H9 (cell line): Measurements from ENCODE around the gene NECTIN1. TPM values are rescaled to one million over a fixed set of nuclear protein-coding genes. Genes with fewer than 3 reads are reported as not detected.

Source experiments
- DNase-seq: peaks from one replicate; pipeline ENCODE4 v3.0.0-alpha.2; 2017
- H2AFZ ChIP-seq: one replicate; pipeline ENCODE4 v1.6.1; 2013; ENCODE audit warnings: mild to moderate bottlenecking, low read length, control low read depth, moderate library complexity
- H2AK5ac ChIP-seq: 2 replicates; pipeline ENCODE4 v1.6.1; 2013; ENCODE audit warnings: low read length, control low read depth, mixed read lengths; ENCODE audit not compliant: insufficient read length
- H2BK120ac ChIP-seq: one replicate; pipeline ENCODE4 v1.6.1; 2013; ENCODE audit warnings: low read depth, mild to moderate bottlenecking, low read length, control low read depth, inconsistent platforms; ENCODE audit not compliant: poor library complexity, severe bottlenecking
- H2BK12ac ChIP-seq: 2 replicates; pipeline ENCODE4 v1.6.1; 2013; ENCODE audit warnings: low read length, control low read depth, mixed read lengths, low read depth; ENCODE audit not compliant: insufficient read length
- H2BK15ac ChIP-seq: 2 replicates; pipeline ENCODE4 v1.6.1; 2013; ENCODE audit warnings: low read depth, low read length, control low read depth
- H2BK20ac ChIP-seq: one replicate; pipeline ENCODE4 v1.6.1; 2013; ENCODE audit warnings: low read depth, mild to moderate bottlenecking, low read length, control low read depth, inconsistent platforms; ENCODE audit not compliant: poor library complexity, severe bottlenecking
- H2BK5ac ChIP-seq: 2 replicates; pipeline ENCODE4 v1.6.1; 2013; ENCODE audit warnings: low read length, control low read depth, mixed read lengths; ENCODE audit not compliant: insufficient read length
- H3K14ac ChIP-seq: 2 replicates; pipeline ENCODE4 v1.6.1; 2013; ENCODE audit warnings: low read length, control low read depth; ENCODE audit not compliant: insufficient read depth
- H3K18ac ChIP-seq: 2 replicates; pipeline ENCODE4 v1.6.1; 2013; ENCODE audit warnings: low read depth, mild to moderate bottlenecking, mixed read lengths, low read length, control low read depth; ENCODE audit not compliant: insufficient read length
- H3K23ac ChIP-seq: 2 replicates; pipeline ENCODE4 v1.6.1; 2013; ENCODE audit warnings: low read length, control low read depth, mixed read lengths, low read depth; ENCODE audit not compliant: insufficient read length
- H3K23me2 ChIP-seq: 2 replicates; pipeline ENCODE4 v1.6.1; 2013; ENCODE audit warnings: low read depth, mild to moderate bottlenecking, mixed read lengths, low read length, control low read depth; ENCODE audit not compliant: insufficient read length, poor library complexity, severe bottlenecking
- H3K27ac ChIP-seq: 2 replicates; pipeline ENCODE4 v1.5.1; 2013; ENCODE audit warnings: low read length, control low read depth, mixed read lengths, low read depth; ENCODE audit not compliant: insufficient read length
- H3K27me3 ChIP-seq: 2 replicates; pipeline ENCODE4 v1.6.1; 2013; ENCODE audit warnings: low read length, control low read depth, inconsistent platforms; ENCODE audit not compliant: insufficient read depth
- H3K4ac ChIP-seq: 2 replicates; pipeline ENCODE4 v1.6.1; 2013; ENCODE audit warnings: low read depth, mild to moderate bottlenecking, control low read depth, inconsistent platforms, low read length, moderate library complexity
- H3K4me1 ChIP-seq: 2 replicates; pipeline ENCODE4 v1.6.1; 2013; ENCODE audit warnings: low read length, control low read depth, inconsistent platforms; ENCODE audit not compliant: insufficient read depth
- H3K4me2 ChIP-seq: 2 replicates; pipeline ENCODE4 v1.6.1; 2013; ENCODE audit warnings: low read length, control low read depth, mixed read lengths; ENCODE audit not compliant: insufficient read length, insufficient read depth
- H3K56ac ChIP-seq: 2 replicates; pipeline ENCODE4 v1.6.1; 2013; ENCODE audit warnings: low read depth, mild to moderate bottlenecking, mixed read lengths, low read length, control low read depth; ENCODE audit not compliant: insufficient read length
- H3K79me1 ChIP-seq: 2 replicates; pipeline ENCODE4 v1.6.1; 2013; ENCODE audit warnings: low read depth, mild to moderate bottlenecking, moderate library complexity, low read length, control low read depth, inconsistent platforms; ENCODE audit not compliant: insufficient read depth, poor library complexity, severe bottlenecking
- H3K79me2 ChIP-seq: 2 replicates; pipeline ENCODE4 v1.6.1; 2013; ENCODE audit warnings: low read length, control low read depth, inconsistent platforms; ENCODE audit not compliant: insufficient read depth
- H3K9ac ChIP-seq: 2 replicates; pipeline ENCODE4 v1.6.1; 2013; ENCODE audit warnings: low read length, control low read depth, mixed read lengths; ENCODE audit not compliant: insufficient read length; ENCODE audit errors: extremely low read depth
- H3K9me3 ChIP-seq: one replicate; pipeline ENCODE4 v1.6.1; 2013; ENCODE audit warnings: low read depth, low read length, inconsistent platforms; ENCODE audit not compliant: control insufficient read depth
- H3T11ph ChIP-seq: one replicate; pipeline ENCODE4 v1.6.1; 2013; ENCODE audit warnings: mild to moderate bottlenecking, low read length, control low read depth, inconsistent platforms
- H4K20me1 ChIP-seq: one replicate; pipeline ENCODE4 v1.6.1; 2013; ENCODE audit not compliant: control insufficient read depth, insufficient read length, insufficient read depth
- H4K5ac ChIP-seq: 2 replicates; pipeline ENCODE4 v1.6.1; 2013; ENCODE audit warnings: low read depth, mild to moderate bottlenecking, mixed read lengths, low read length, control low read depth; ENCODE audit not compliant: insufficient read length
- H4K8ac ChIP-seq: replicated peaks from 2 replicates; pipeline ENCODE4 v1.6.1; 2013; ENCODE audit warnings: low read length, control low read depth, mixed read lengths, low read depth; ENCODE audit not compliant: insufficient read length
- H4K91ac ChIP-seq: 2 replicates; pipeline ENCODE4 v1.6.1; 2013; ENCODE audit warnings: low read depth, mild to moderate bottlenecking, moderate library complexity, mixed read lengths, low read length, control low read depth; ENCODE audit not compliant: insufficient read length
- H3K27ac Mint-ChIP-seq, 3 experiments: 2 replicates in 2 of 3; 3 replicates in 1 of 3; pipeline ENCODE4 v1.8.0; 2020 to 2021; ENCODE audit warnings: mixed read lengths in 3 of 3, mild to moderate bottlenecking in 1 of 3, moderate library complexity in 1 of 3
- H3K27me3 Mint-ChIP-seq: 2 replicates; pipeline ENCODE4 v1.8.0; 2021; ENCODE audit warnings: low read depth, mild to moderate bottlenecking, moderate library complexity, mixed read lengths
- H3K36me3 Mint-ChIP-seq, 3 experiments: 2 replicates in 2 of 3; 3 replicates in 1 of 3; pipeline ENCODE4 v1.8.0; 2020 to 2021; ENCODE audit warnings: low read depth in 3 of 3, mixed read lengths in 3 of 3; ENCODE audit not compliant: insufficient read depth in 1 of 3
- H3K4me1 Mint-ChIP-seq, 2 experiments: 2 replicates each; pipeline ENCODE4 v1.8.0; 2020; ENCODE audit warnings: mixed read lengths in 2 of 2
- H3K4me3 Mint-ChIP-seq, 2 experiments: 2 replicates in 1 of 2; 3 replicates in 1 of 2; pipeline ENCODE4 v1.8.0; 2020 to 2021; ENCODE audit warnings: mild to moderate bottlenecking in 2 of 2, mixed read lengths in 2 of 2, moderate library complexity in 1 of 2
- H3K9me3 Mint-ChIP-seq, 2 experiments: 2 replicates in 1 of 2; 3 replicates in 1 of 2; pipeline ENCODE4 v1.8.0; 2020; ENCODE audit warnings: mild to moderate bottlenecking in 2 of 2, mixed read lengths in 2 of 2, moderate library complexity in 1 of 2
- CTCF ChIP-seq: fragments of 200-600 bp; sonication (generic); conservative IDR thresholded peaks from 3 replicates; pipeline ENCODE4 v1.8.0; 2021; ENCODE audit warnings: antibody characterized with exemption, mild to moderate bottlenecking
- WGBS: extraction: QIAGEN DNeasy Blood & Tissue Kit; methylation state at CpG from one replicate; pipeline ENCODE4 v1.1.7; 2013; ENCODE audit warnings: missing lambda C conversion rate, low lambda C conversion rate, mixed read lengths; ENCODE audit not compliant: insufficient read length; ENCODE audit errors: extremely low coverage; 5-methylcytosine and 5-hydroxymethylcytosine counted together
- total RNA-seq: library from RNA; stranded (reverse); gene quantifications from 2 replicates; pipeline ENCODE4 v1.2.1, GENCODE V29; 2021

NECTIN1 gene
- total RNA-seq, 1 experiment from 2014 or later = 113 TPM

GRCh38 chr11:119758291-119758690 is 29.3 kb upstream of the NECTIN1 start:
- no peaks in the 10 kb centered on the region for H3K23me2 ChIP-seq
- H3K79me1 ChIP-seq = no peaks in the 10 kb centered on the region
- H3K27ac Mint-ChIP-seq = no peak overlapping the region
- H2BK120ac ChIP-seq = no peak overlapping the region
- H3T11ph ChIP-seq = no peak overlapping the region
- no peak overlapping the region for H2BK12ac ChIP-seq
- H3K23ac ChIP-seq = no peak overlapping the region
- H4K5ac ChIP-seq = no peak overlapping the region
- no peak overlapping the region for H4K91ac ChIP-seq
- H3K36me3 Mint-ChIP-seq = no peaks in the 10 kb centered on the region; a peak in 1 of 7 replicates
- H3K4me1 Mint-ChIP-seq = peaks cover 25 to 32% of the 10 kb centered on the region in 2 experiments
- peaks cover 45% of the 10 kb centered on the region for H3K27me3 Mint-ChIP-seq
- no peaks in the 10 kb centered on the region; a peak in 1 of 5 replicates for H3K9me3 Mint-ChIP-seq
- H4K20me1 ChIP-seq = no peaks in the 10 kb centered on the region
- no peak overlapping the region for H3K4ac ChIP-seq
- TF ChIP-seq CTCF = no peak
- no peak overlapping the region for H3K14ac ChIP-seq
- H3K56ac ChIP-seq = no peak overlapping the region
- no peaks in the 10 kb centered on the region for H3K79me2 ChIP-seq
- no peak overlapping the region for H3K27ac ChIP-seq
- no peak overlapping the region for H2BK15ac ChIP-seq
- no peaks in the 10 kb centered on the region for H3K4me1 ChIP-seq
- DNase-seq = no peak
- no peak overlapping the region for H3K9ac ChIP-seq
- H2AK5ac ChIP-seq = no peak overlapping the region
- H3K4me2 ChIP-seq = no peak overlapping the region
- H3K4me3 Mint-ChIP-seq = no peak overlapping the region
- H3K18ac ChIP-seq = no peak overlapping the region
- no peak overlapping the region for H2BK5ac ChIP-seq
- no peak overlapping the region for H4K8ac ChIP-seq
- H3K27me3 ChIP-seq = no peaks in the 10 kb centered on the region
- no CpG with 5 or more reads among the region's 2 CpGs for WGBS
- no peaks in the 10 kb centered on the region for H3K9me3 ChIP-seq
- H2AFZ ChIP-seq = no peak overlapping the region
- no peak overlapping the region for H2BK20ac ChIP-seq
